Karpas-422 (cell line): ENCODE data around the gene ASTL. TPM values are rescaled to one million over a fixed set of nuclear protein-coding genes. Genes with fewer than 3 reads are reported as not detected.
A peak's percentile ranks its signal among the peaks of the same experiment; 100 is the strongest.
"Not testable (repeated sequence)": the region's sequence is repeated elsewhere in the genome, so short reads cannot be mapped to it uniquely, and the experiment has no call there.

Experiments used
- DNase-seq: peaks from one replicate; pipeline ENCODE4 v3.0.0-alpha.2; 2015
- H2AFZ ChIP-seq: fragments of 200-600 bp; sonication (generic); 2 replicates; pipeline ENCODE4 v1.6.1; 2014; ENCODE audit warnings: antibody characterized with exemption, low read length, mixed read lengths
- H3K27ac ChIP-seq: fragments of 200-600 bp; sonication (generic); 2 replicates; pipeline ENCODE4 v1.5.1; 2014; ENCODE audit warnings: mild to moderate bottlenecking, low read length, moderate library complexity
- H3K27me3 ChIP-seq: fragments of 200-600 bp; sonication (generic); 2 replicates; pipeline ENCODE4 v1.6.1; 2014; ENCODE audit warnings: low read length, mixed read lengths
- H3K36me3 ChIP-seq: fragments of 200-600 bp; sonication (generic); 2 replicates; pipeline ENCODE4 v1.6.1; 2014; ENCODE audit warnings: low read length, mixed read lengths; ENCODE audit not compliant: insufficient read depth
- H3K4me1 ChIP-seq: fragments of 200-600 bp; sonication (generic); 2 replicates; pipeline ENCODE4 v1.6.1; 2014; ENCODE audit warnings: mild to moderate bottlenecking, low read length, mixed read lengths
- H3K4me2 ChIP-seq: fragments of 200-600 bp; sonication (generic); 2 replicates; pipeline ENCODE4 v1.6.1; 2014; ENCODE audit warnings: low read length, low read depth, mild to moderate bottlenecking; ENCODE audit not compliant: poor library complexity, severe bottlenecking
- H3K4me3 ChIP-seq: fragments of 200-600 bp; sonication (generic); 2 replicates; pipeline ENCODE4 v1.5.1; 2014; ENCODE audit warnings: mild to moderate bottlenecking, antibody characterized with exemption, low read length, mixed read lengths
- H3K79me2 ChIP-seq: fragments of 200-600 bp; sonication (generic); 2 replicates; pipeline ENCODE4 v1.6.1; 2014; ENCODE audit warnings: mild to moderate bottlenecking, low read length, mixed read lengths
- H3K9ac ChIP-seq: fragments of 200-600 bp; sonication (generic); 2 replicates; pipeline ENCODE4 v1.6.0; 2014; ENCODE audit warnings: low read length
- H3K9me2 ChIP-seq: fragments of 200-600 bp; sonication (generic), shearing (Covaris generic); replicated peaks from 2 replicates; pipeline ENCODE4 v1.6.0; 2014; ENCODE audit warnings: mild to moderate bottlenecking, low read length, moderate library complexity; ENCODE audit not compliant: insufficient read depth
- H3K9me3 ChIP-seq: fragments of 300-700, 200-600 bp; sonication (generic); 2 replicates; pipeline ENCODE4 v1.6.1; 2014; ENCODE audit warnings: low read length, mixed read lengths
- H4K20me1 ChIP-seq: fragments of 200-600 bp; sonication (generic); 2 replicates; pipeline ENCODE4 v1.6.1; 2014; ENCODE audit warnings: mild to moderate bottlenecking, antibody characterized with exemption, low read length, low read depth; ENCODE audit not compliant: insufficient read depth
- total RNA-seq: library from RNA; depleted of rRNA; stranded (reverse); fragments of >200 nt; shearing (Covaris generic); gene quantifications from 2 replicates; pipeline ENCODE4 v1.2.3, GENCODE V29; 2014; ENCODE audit warnings: low replicate concordance

The ASTL gene
- total RNA-seq, 1 experiment from 2014 or later, result not detected

- Histone ChIP-seq H2AFZ (no peak overlapping the region), H4K20me1 (no peaks in the 10 kb centered on the region), H3K27me3 (no peaks in the 10 kb centered on the region), H3K9me3 (no peaks in the 10 kb centered on the region), H3K4me3 (no peak overlapping the region), H3K79me2 (no peaks in the 10 kb centered on the region), H3K9ac (no peak overlapping the region), H3K4me2 (no peak overlapping the region), H3K27ac (no peak overlapping the region), H3K36me3 (no peaks in the 10 kb centered on the region), H3K4me1 (peaks cover 42% of the 10 kb centered on the region), H3K9me2 (no peaks in the 10 kb centered on the region)
- no peak for DNase-seq
Observed at GRCh38 chr2:96089356-96090195, 48.7 kb downstream of the ASTL start.

GRCh38 chr2:96088340-96089335 is 49.7 kb downstream of the ASTL start:
- H3K4me3 ChIP-seq, result no peak overlapping the region
- no peaks in the 10 kb centered on the region for H3K9me3 ChIP-seq
- H2AFZ ChIP-seq, result no peak overlapping the region
- H3K9ac ChIP-seq, result no peak overlapping the region
- H3K4me2 ChIP-seq, result no peak overlapping the region
- H3K9me2 ChIP-seq, result no peaks in the 10 kb centered on the region
- no peaks in the 10 kb centered on the region for H3K27me3 ChIP-seq
- no peak overlapping the region for H3K27ac ChIP-seq
- no peaks in the 10 kb centered on the region for H3K36me3 ChIP-seq
- peaks cover 51% of the 10 kb centered on the region for H3K4me1 ChIP-seq
- H4K20me1 ChIP-seq, result no peaks in the 10 kb centered on the region
- no peak for DNase-seq
- H3K79me2 ChIP-seq, result no peaks in the 10 kb centered on the region

GRCh38 chr2:96087130-96087529 is 51.2 kb downstream of the ASTL start:
- Histone ChIP-seq H3K9ac (no peak overlapping the region), H3K27ac (peak overlapping the region; percentile 55; the same call in 1 of the 2 replicates), H2AFZ (no peak overlapping the region), H3K79me2 (no peaks in the 10 kb centered on the region), H4K20me1 (no peaks in the 10 kb centered on the region), H3K9me3 (no peaks in the 10 kb centered on the region), H3K4me1 (peaks cover 55% of the 10 kb centered on the region), H3K9me2 (no peaks in the 10 kb centered on the region), H3K27me3 (no peaks in the 10 kb centered on the region), H3K4me3 (no peak overlapping the region), H3K36me3 (no peaks in the 10 kb centered on the region), H3K4me2 (peak overlapping the region; percentile 27)
- no peak for DNase-seq

GRCh38 chr2:96085541-96086355 is 52.6 kb downstream of the ASTL start:
- no peaks in the 10 kb centered on the region for H3K9me2 ChIP-seq
- H2AFZ ChIP-seq, result no peak overlapping the region
- 0 out of 2 replicates have a peak overlapping the region, but pooled peaks have one; percentile 11 for H3K27ac ChIP-seq
- H3K79me2 ChIP-seq, result no peaks in the 10 kb centered on the region
- H4K20me1 ChIP-seq, result no peaks in the 10 kb centered on the region
- no peaks in the 10 kb centered on the region for H3K9me3 ChIP-seq
- peak overlapping the region; percentile 32; the same call in 1 of the 2 replicates for H3K9ac ChIP-seq
- no peak for DNase-seq
- H3K27me3 ChIP-seq, result no peaks in the 10 kb centered on the region
- H3K4me2 ChIP-seq, result peak overlapping the region; percentile 56
- H3K36me3 ChIP-seq, result no peaks in the 10 kb centered on the region
- peaks cover 55% of the 10 kb centered on the region for H3K4me1 ChIP-seq
- H3K4me3 ChIP-seq, result peak overlapping the region; percentile 50; the same call in 1 of the 2 replicates

GRCh38 chr2:96084858-96085518 is 53.3 kb downstream of the ASTL start:
- not testable (repeated sequence) for H3K79me2 ChIP-seq, H2AFZ ChIP-seq, H3K36me3 ChIP-seq, H3K9me2 ChIP-seq, H3K27me3 ChIP-seq, DNase-seq, H4K20me1 ChIP-seq, H3K9me3 ChIP-seq
- H3K4me1 ChIP-seq, result peaks cover 55% of the 10 kb centered on the region
- H3K9ac ChIP-seq, result peak overlapping the region; percentile 32
- peak overlapping the region; percentile 56 for H3K4me2 ChIP-seq
- H3K4me3 ChIP-seq, result peak overlapping the region; percentile 50; the same call in 1 of the 2 replicates
- H3K27ac ChIP-seq, result peak overlapping the region; percentile 25; the same call in 1 of the 2 replicates

- H4K20me1 ChIP-seq, result no peaks in the 10 kb centered on the region
- peak overlapping the region; percentile 50; the same call in 1 of the 2 replicates for H3K4me3 ChIP-seq
- H3K9me3 ChIP-seq, result no peaks in the 10 kb centered on the region
- H2AFZ ChIP-seq, result no peak overlapping the region
- no peaks in the 10 kb centered on the region for H3K27me3 ChIP-seq
- peak overlapping the region; percentile 27; the same call in 1 of the 2 replicates for H3K27ac ChIP-seq
- peak; percentile 55 for DNase-seq
- no peaks in the 10 kb centered on the region for H3K79me2 ChIP-seq
- H3K9me2 ChIP-seq, result no peaks in the 10 kb centered on the region
- H3K36me3 ChIP-seq, result no peaks in the 10 kb centered on the region
- peak overlapping the region; percentile 32 for H3K9ac ChIP-seq
- peaks cover 55% of the 10 kb centered on the region for H3K4me1 ChIP-seq
- H3K4me2 ChIP-seq, result peak overlapping the region; percentile 56
Observed at GRCh38 chr2:96083989-96084857, 54.1 kb downstream of the ASTL start.
